ENCODE data around the gene ERC2. TPM values are rescaled to one million over a fixed set of nuclear protein-coding genes. Genes with fewer than 3 reads are reported as not detected.

The ERC2 gene
- total RNA-seq, 1 donor from 2014 or later: 0.32 TPM

- no peak for DNase-seq (ENCODE audit: low read depth)
These were observed 39.6 kb downstream of the ERC2 start for GRCh38 chr3:56428667-56429066.

GRCh38 chr3:56424885-56425284 lies 43.4 kb downstream of the ERC2 start:
- no peak for DNase-seq (ENCODE audit: low read depth)

- no peak for DNase-seq (ENCODE audit: low read depth)
These were observed 43.9 kb downstream of the ERC2 start for GRCh38 chr3:56424336-56424735.

- DNase-seq (ENCODE audit: low read depth): no peak
These were observed 44.6 kb downstream of the ERC2 start for GRCh38 chr3:56423661-56424099.

GRCh38 chr3:56422316-56422715 lies 46.0 kb downstream of the ERC2 start:
- no peak for DNase-seq (ENCODE audit: low read depth)

- DNase-seq (ENCODE audit: low read depth): no peak
These were observed 47.1 kb downstream of the ERC2 start for GRCh38 chr3:56421205-56421604.

GRCh38 chr3:56415652-56416051 lies 52.6 kb downstream of the ERC2 start:
- DNase-seq (ENCODE audit: low read depth): no peak

GRCh38 chr3:56413911-56414310 lies 54.4 kb downstream of the ERC2 start:
- no peak for DNase-seq (ENCODE audit: low read depth)

- no peak for DNase-seq (ENCODE audit: low read depth)
These were observed 57.1 kb downstream of the ERC2 start for GRCh38 chr3:56411166-56411565.

GRCh38 chr3:56410576-56410975 lies 57.7 kb downstream of the ERC2 start:
- no peak for DNase-seq (ENCODE audit: low read depth)

- DNase-seq (ENCODE audit: low read depth): no peak
These were observed 58.5 kb downstream of the ERC2 start for GRCh38 chr3:56409790-56410189.

- DNase-seq (ENCODE audit: low read depth): no peak
These were observed 59.5 kb downstream of the ERC2 start for GRCh38 chr3:56408761-56409196.

- DNase-seq (ENCODE audit: low read depth): no peak
These were observed 61.3 kb downstream of the ERC2 start for GRCh38 chr3:56406826-56407515.

GRCh38 chr3:56404884-56405283 lies 63.4 kb downstream of the ERC2 start:
- no peak for DNase-seq (ENCODE audit: low read depth)

GRCh38 chr3:56398659-56399058 lies 69.6 kb downstream of the ERC2 start:
- DNase-seq (ENCODE audit: low read depth): no peak

GRCh38 chr3:56397798-56398197 lies 70.5 kb downstream of the ERC2 start:
- no peak for DNase-seq (ENCODE audit: low read depth)

- no peak for DNase-seq (ENCODE audit: low read depth)
These were observed 79.0 kb downstream of the ERC2 start for GRCh38 chr3:56389183-56389830.

GRCh38 chr3:56383092-56383491 lies 85.2 kb downstream of the ERC2 start:
- DNase-seq (ENCODE audit: low read depth): no peak

GRCh38 chr3:56379723-56380287 lies 88.5 kb downstream of the ERC2 start:
- no peak for DNase-seq (ENCODE audit: low read depth)

- no peak for DNase-seq (ENCODE audit: low read depth)
These were observed 92.6 kb downstream of the ERC2 start for GRCh38 chr3:56375654-56376053.

GRCh38 chr3:56373386-56373785 lies 94.9 kb downstream of the ERC2 start:
- no peak for DNase-seq (ENCODE audit: low read depth)

- no peak for DNase-seq (ENCODE audit: low read depth)
These were observed 97.1 kb downstream of the ERC2 start for GRCh38 chr3:56370991-56371775.

All from myocyte (in vitro differentiated cells).